OCI-LY7 (cell line): ENCODE results near the gene NQO1.

Experiments used
- CTCF ChIP-seq: fragments of 200-600 bp; sonication (generic); conservative IDR thresholded peaks from 2 replicates; pipeline ENCODE4 v1.5.1; 2014; ENCODE audit warnings: mild to moderate bottlenecking, antibody characterized with exemption, low read length, moderate library complexity, mixed read lengths
- EZH2phosphoT487 ChIP-seq: fragments of 200-600 bp; sonication (generic); IDR thresholded peaks from 2 replicates; pipeline ENCODE4 v1.6.1; 2018; ENCODE audit warnings: low read depth, borderline replicate concordance, mild to moderate bottlenecking, mixed run types, antibody characterized with exemption, low read length, moderate library complexity, mixed read lengths

GRCh38 chr16:69712277-69712676 is 14.1 kb downstream of the NQO1 start:
- TF ChIP-seq CTCF = no peak
- no peak for TF ChIP-seq EZH2phosphoT487
